HepG2 (cell line): ENCODE measurements around the gene STN1. TPM values are rescaled to one million over a fixed set of nuclear protein-coding genes. Genes with fewer than 3 reads are reported as not detected.

ENCODE experiments used
- ATF3 ChIP-seq: sonication (generic); formaldehyde crosslinking; IDR thresholded peaks from 2 replicates; pipeline ENCODE4 v1.4.0; 2020; ENCODE audit warnings: missing genetic modification reagents
- CCDC6 ChIP-seq: sonication (generic); formaldehyde crosslinking; IDR thresholded peaks from 2 replicates; pipeline ENCODE4 v1.8.1; 2022; ENCODE audit warnings: mild to moderate bottlenecking, missing genetic modification reagents, moderate library complexity
- ETS1 ChIP-seq: sonication (generic); formaldehyde crosslinking; IDR thresholded peaks from 2 replicates; pipeline ENCODE4 v1.4.0; 2020; ENCODE audit warnings: missing genetic modification reagents
- GTF2F1 ChIP-seq: fragments of 150-350 bp; IDR thresholded peaks from 2 replicates; pipeline ENCODE4 v1.6.1; 2014; ENCODE audit warnings: low read length
- HMGA1 ChIP-seq: sonication (generic); formaldehyde crosslinking; conservative IDR thresholded peaks from 2 replicates; pipeline ENCODE4 v1.4.0; 2020; ENCODE audit warnings: missing genetic modification reagents
- KAT8 ChIP-seq: IDR thresholded peaks from 2 replicates; pipeline ENCODE4 v1.6.1; 2016; ENCODE audit warnings: missing genetic modification reagents, missing compliant biosample characterization
- KLF13 ChIP-seq: sonication (generic); formaldehyde crosslinking; IDR thresholded peaks from 2 replicates; pipeline ENCODE4 v1.4.0; 2020; ENCODE audit warnings: mild to moderate bottlenecking, missing genetic modification reagents
- LRRFIP1 ChIP-seq: sonication (generic); formaldehyde crosslinking; conservative IDR thresholded peaks from 2 replicates; pipeline ENCODE4 v1.4.0; 2020; ENCODE audit warnings: missing genetic modification reagents
- MEIS1 ChIP-seq: sonication (generic); formaldehyde crosslinking; IDR thresholded peaks from 2 replicates; pipeline ENCODE4 v1.9.0; 2021; ENCODE audit warnings: mild to moderate bottlenecking, missing genetic modification reagents, moderate library complexity, borderline replicate concordance
- NFE2L1 ChIP-seq: sonication (generic); formaldehyde crosslinking; IDR thresholded peaks from 2 replicates; pipeline ENCODE4 v1.4.0; 2020; ENCODE audit warnings: missing genetic modification reagents, mild to moderate bottlenecking, borderline replicate concordance
- NFIB ChIP-seq: sonication (generic); formaldehyde crosslinking; IDR thresholded peaks from 2 replicates; pipeline ENCODE4 v1.9.0; 2021; ENCODE audit warnings: missing genetic modification reagents, mild to moderate bottlenecking, borderline replicate concordance
- PRPF4 ChIP-seq: fragments of 200-400 bp; formaldehyde crosslinking; IDR thresholded peaks from 2 replicates; pipeline ENCODE4 v1.6.1; 2016; ENCODE audit warnings: low read length, low read depth; ENCODE audit not compliant: poor library complexity, severe bottlenecking
- RXRB ChIP-seq: IDR thresholded peaks from 2 replicates; pipeline ENCODE4 v1.6.1; 2016; ENCODE audit warnings: borderline replicate concordance, missing genetic modification reagents, missing compliant biosample characterization
- TAF1 ChIP-seq: sonication (generic); formaldehyde crosslinking; IDR thresholded peaks from 2 replicates; pipeline ENCODE4 v1.4.0; 2020; ENCODE audit warnings: missing genetic modification reagents
- TARDBP ChIP-seq: sonication (generic); formaldehyde crosslinking; IDR thresholded peaks from 2 replicates; pipeline ENCODE4 v1.8.0; 2022; ENCODE audit warnings: mild to moderate bottlenecking, missing genetic modification reagents
- YEATS2 ChIP-seq: sonication (generic); formaldehyde crosslinking; IDR thresholded peaks from 2 replicates; pipeline ENCODE4 v1.4.0; 2020; ENCODE audit warnings: missing genetic modification reagents, borderline replicate concordance
- ZNF562 ChIP-seq: sonication (generic); formaldehyde crosslinking; IDR thresholded peaks from 2 replicates; pipeline ENCODE4 v1.8.0; 2022; ENCODE audit warnings: missing genetic modification reagents, borderline replicate concordance
- ZNF674 ChIP-seq: sonication (generic); formaldehyde crosslinking; IDR thresholded peaks from 2 replicates; pipeline ENCODE4 v1.5.0; 2020; ENCODE audit warnings: low read depth, mild to moderate bottlenecking, missing genetic modification reagents
- ZNF782 ChIP-seq: sonication (generic); formaldehyde crosslinking; IDR thresholded peaks from 2 replicates; pipeline ENCODE4 v1.4.0; 2020; ENCODE audit warnings: missing genetic modification reagents, mild to moderate bottlenecking, borderline replicate concordance
- ZSCAN12 ChIP-seq: sonication (generic); formaldehyde crosslinking; IDR thresholded peaks from 2 replicates; pipeline ENCODE4 v1.9.0; 2021; ENCODE audit warnings: mild to moderate bottlenecking, missing genetic modification reagents
- ZXDC ChIP-seq: sonication (generic); formaldehyde crosslinking; IDR thresholded peaks from 2 replicates; pipeline ENCODE4 v1.5.0; 2020; ENCODE audit warnings: mild to moderate bottlenecking, missing genetic modification reagents
- polyA plus RNA-seq, 8 experiments: library from polyadenylated mRNA; depleted of rRNA in 3 of 8; stranded (reverse) in 7 of 8; unstranded in 1 of 8; fragments of >200 nt; fragmentation: Illumina TruSeq in 4 of 8; extraction: Trizol in 4 of 8; gene quantifications; 2 replicates each; pipeline versions ENCODE4 v1.2.1 to v1.2.3, GENCODE V29; 2011 to 2016; ENCODE audit warnings: low read depth in 4 of 8, missing spikeins in 1 of 8, mixed read lengths in 1 of 8; ENCODE audit not compliant: insufficient read depth in 1 of 8
- total RNA-seq, 5 experiments: library from RNA; depleted of rRNA; stranded (reverse); fragments of >200 nt; fragmentation: Illumina TruSeq; extraction: Trizol; gene quantifications; 2 replicates each; pipeline ENCODE4 v1.2.3, GENCODE V29; 2016; ENCODE audit warnings: low read depth in 1 of 5
- TF ChIP-seq, protein P1 (sequence below): sonication (generic); formaldehyde crosslinking; IDR thresholded peaks from 2 replicates; pipeline ENCODE4 v1.9.0; 2021; ENCODE audit warnings: missing genetic modification reagents, mild to moderate bottlenecking, borderline replicate concordance

STN1 gene
- total and polyA plus RNA-seq, 2 of the 13 experiments (the other 11 are each of a cell fraction or from before 2014, with no cell fraction given): 17.6 to 22.7 TPM

DNA sequence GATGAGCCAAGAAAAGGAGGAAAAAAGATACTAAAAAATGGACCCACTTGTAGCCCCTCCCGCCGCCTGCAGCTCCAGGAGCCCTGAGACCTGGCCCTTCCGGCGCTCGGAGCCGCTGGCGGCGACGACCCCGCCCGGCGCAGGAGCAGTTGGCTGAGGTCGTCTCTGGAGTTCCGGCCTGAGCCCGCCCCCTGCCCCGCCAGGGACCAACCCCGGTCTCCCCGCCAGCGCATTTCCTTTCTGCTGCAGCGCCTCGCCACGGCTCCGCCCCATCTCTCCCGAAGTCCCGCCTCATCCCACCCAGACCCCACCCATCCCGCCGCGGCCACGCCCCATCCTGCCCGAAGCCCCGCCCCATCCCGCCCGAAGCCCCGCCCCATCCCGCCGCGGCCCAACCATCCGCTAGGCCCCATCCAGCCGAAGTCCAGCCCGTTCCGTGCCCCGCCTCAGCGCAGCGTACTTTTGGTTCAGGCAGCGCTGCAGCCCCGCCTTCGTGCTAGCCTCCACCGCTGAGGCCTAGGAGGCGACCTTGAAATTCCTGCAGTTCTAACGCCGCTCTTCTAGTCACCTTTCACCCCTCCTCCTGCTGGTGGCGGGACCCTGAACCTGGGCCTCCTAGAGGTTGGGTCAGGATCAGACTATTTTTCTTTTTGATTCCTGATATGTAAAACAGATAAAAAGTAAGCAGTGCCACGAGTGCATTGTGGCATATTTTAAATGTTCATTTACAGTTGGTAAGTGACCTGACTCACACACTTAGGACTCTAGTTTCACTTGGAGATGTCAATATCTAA, at the start of gene STN1 (continued):
- TF ChIP-seq YEATS2 (CRISPR knock-in tag): peak; percentile 50; the same call in 1 of the 2 replicates
- TF ChIP-seq NFE2L1: no peak
- TF ChIP-seq, protein P1, sequence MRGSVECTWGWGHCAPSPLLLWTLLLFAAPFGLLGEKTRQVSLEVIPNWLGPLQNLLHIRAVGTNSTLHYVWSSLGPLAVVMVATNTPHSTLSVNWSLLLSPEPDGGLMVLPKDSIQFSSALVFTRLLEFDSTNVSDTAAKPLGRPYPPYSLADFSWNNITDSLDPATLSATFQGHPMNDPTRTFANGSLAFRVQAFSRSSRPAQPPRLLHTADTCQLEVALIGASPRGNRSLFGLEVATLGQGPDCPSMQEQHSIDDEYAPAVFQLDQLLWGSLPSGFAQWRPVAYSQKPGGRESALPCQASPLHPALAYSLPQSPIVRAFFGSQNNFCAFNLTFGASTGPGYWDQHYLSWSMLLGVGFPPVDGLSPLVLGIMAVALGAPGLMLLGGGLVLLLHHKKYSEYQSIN (CRISPR knock-in tag): no peak
- no peak for TF ChIP-seq HMGA1 (CRISPR knock-in tag)
- TF ChIP-seq ZNF782: no peak; the same call in 1 of the 2 replicates
- TF ChIP-seq KLF13 (CRISPR knock-in tag): no peak
- no peak for TF ChIP-seq ZNF674
- no peak for TF ChIP-seq NFIB (CRISPR knock-in tag)
- TF ChIP-seq ZSCAN12: no peak
- no peak for TF ChIP-seq PRPF4
- peak; percentile 54; the same call in 1 of the 2 replicates for TF ChIP-seq TAF1
- peak; percentile 73 for TF ChIP-seq RXRB (CRISPR knock-in tag)
- peak; percentile 49 for TF ChIP-seq TARDBP (CRISPR knock-in tag)
- no peak for TF ChIP-seq ZXDC
- TF ChIP-seq LRRFIP1 (CRISPR knock-in tag): no peak
- no peak for TF ChIP-seq GTF2F1
- TF ChIP-seq ETS1 (CRISPR knock-in tag): no peak
- peak; percentile 78 for TF ChIP-seq KAT8 (CRISPR knock-in tag)
- TF ChIP-seq ZNF562 (CRISPR knock-in tag): no peak
- no peak; the same call in 1 of the 2 replicates for TF ChIP-seq MEIS1 (CRISPR knock-in tag)
- TF ChIP-seq ATF3 (CRISPR knock-in tag): 0 out of 2 replicates have a peak, but pooled peaks have one; percentile 22
- TF ChIP-seq CCDC6 (CRISPR knock-in tag): no peak; the same call in none of the 2 replicates
